KMS-11 (cell line): ENCODE data around the gene RNASET2.

Source experiments
- H2AFZ ChIP-seq: fragments of 200-600 bp; sonication (generic); 2 replicates; pipeline ENCODE4 v1.6.1; 2016; ENCODE audit warnings: antibody characterized with exemption, mixed run types, low read depth
- H3K27ac ChIP-seq: fragments of 200-600 bp; sonication (generic); 2 replicates; pipeline ENCODE4 v1.6.1; 2016; ENCODE audit warnings: mild to moderate bottlenecking, mixed run types
- H3K27me3 ChIP-seq: fragments of 200-600 bp; sonication (generic); 2 replicates; pipeline ENCODE4 v1.6.1; 2017; ENCODE audit warnings: mild to moderate bottlenecking, low read depth, mixed run types, moderate library complexity; ENCODE audit not compliant: insufficient read depth
- H3K36me3 ChIP-seq: fragments of 200-600 bp; sonication (generic); 2 replicates; pipeline ENCODE4 v1.6.1; 2017; ENCODE audit warnings: mild to moderate bottlenecking, mixed run types; ENCODE audit not compliant: insufficient read depth
- H3K4me1 ChIP-seq: fragments of 200-600 bp; sonication (generic); 2 replicates; pipeline ENCODE4 v1.6.1; 2016; ENCODE audit warnings: mild to moderate bottlenecking, low read depth, mixed run types; ENCODE audit not compliant: poor library complexity, severe bottlenecking
- H3K4me2 ChIP-seq: fragments of 200-600 bp; sonication (generic); 2 replicates; pipeline ENCODE4 v1.7.0; 2016; ENCODE audit warnings: mild to moderate bottlenecking, mixed run types
- H3K4me3 ChIP-seq: fragments of 200-600 bp; sonication (generic); IDR thresholded peaks from 2 replicates; pipeline ENCODE4 v1.6.1; 2017; ENCODE audit warnings: low read depth, low read length, mixed read lengths; ENCODE audit not compliant: insufficient read depth
- H3K79me2 ChIP-seq: fragments of 200-600 bp; sonication (generic); 2 replicates; pipeline ENCODE4 v1.6.1; 2016; ENCODE audit warnings: low read depth, mixed run types; ENCODE audit not compliant: insufficient read depth
- H3K9ac ChIP-seq: fragments of 200-600 bp; sonication (generic); 2 replicates; pipeline ENCODE4 v1.6.1; 2016; ENCODE audit warnings: mild to moderate bottlenecking, mixed run types
- H4K20me1 ChIP-seq: fragments of 200-600 bp; sonication (generic); 2 replicates; pipeline ENCODE4 v1.6.1; 2016; ENCODE audit warnings: mild to moderate bottlenecking, mixed run types; ENCODE audit not compliant: insufficient read depth
- TF ChIP-seq, protein P1 (sequence below): fragments of 200-600 bp; sonication (generic); conservative IDR thresholded peaks from 2 replicates; pipeline ENCODE4 v1.6.1; 2017; ENCODE audit warnings: low read depth, mild to moderate bottlenecking, antibody characterized with exemption, low read length, moderate library complexity, mixed read lengths

RNASET2 gene

GRCh38 chr6:166944666-166945256 is 11.6 kb downstream of the RNASET2 start:
- H3K79me2 ChIP-seq: no peaks in the 10 kb centered on the region
- no peaks in the 10 kb centered on the region for H3K36me3 ChIP-seq
- no peak overlapping the region for H3K4me3 ChIP-seq
- H3K9ac ChIP-seq: no peak overlapping the region
- no peak overlapping the region for H3K4me2 ChIP-seq
- no peaks in the 10 kb centered on the region for H3K27me3 ChIP-seq
- H3K4me1 ChIP-seq: peaks cover 11% of the 10 kb centered on the region
- H3K27ac ChIP-seq: no peak overlapping the region
- H2AFZ ChIP-seq: no peak overlapping the region
- H4K20me1 ChIP-seq: no peaks in the 10 kb centered on the region
- TF ChIP-seq, protein P1, sequence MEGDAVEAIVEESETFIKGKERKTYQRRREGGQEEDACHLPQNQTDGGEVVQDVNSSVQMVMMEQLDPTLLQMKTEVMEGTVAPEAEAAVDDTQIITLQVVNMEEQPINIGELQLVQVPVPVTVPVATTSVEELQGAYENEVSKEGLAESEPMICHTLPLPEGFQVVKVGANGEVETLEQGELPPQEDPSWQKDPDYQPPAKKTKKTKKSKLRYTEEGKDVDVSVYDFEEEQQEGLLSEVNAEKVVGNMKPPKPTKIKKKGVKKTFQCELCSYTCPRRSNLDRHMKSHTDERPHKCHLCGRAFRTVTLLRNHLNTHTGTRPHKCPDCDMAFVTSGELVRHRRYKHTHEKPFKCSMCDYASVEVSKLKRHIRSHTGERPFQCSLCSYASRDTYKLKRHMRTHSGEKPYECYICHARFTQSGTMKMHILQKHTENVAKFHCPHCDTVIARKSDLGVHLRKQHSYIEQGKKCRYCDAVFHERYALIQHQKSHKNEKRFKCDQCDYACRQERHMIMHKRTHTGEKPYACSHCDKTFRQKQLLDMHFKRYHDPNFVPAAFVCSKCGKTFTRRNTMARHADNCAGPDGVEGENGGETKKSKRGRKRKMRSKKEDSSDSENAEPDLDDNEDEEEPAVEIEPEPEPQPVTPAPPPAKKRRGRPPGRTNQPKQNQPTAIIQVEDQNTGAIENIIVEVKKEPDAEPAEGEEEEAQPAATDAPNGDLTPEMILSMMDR: no peak

GRCh38 chr6:166942393-166943168 is 13.8 kb downstream of the RNASET2 start:
- TF ChIP-seq, protein P1: no peak
- Histone ChIP-seq H3K27ac (no peak overlapping the region), H3K4me2 (no peak overlapping the region), H3K4me3 (no peak overlapping the region), H3K9ac (no peak overlapping the region), H3K27me3 (no peaks in the 10 kb centered on the region), H4K20me1 (no peaks in the 10 kb centered on the region), H3K36me3 (no peaks in the 10 kb centered on the region), H3K4me1 (no peaks in the 10 kb centered on the region), H2AFZ (no peak overlapping the region), H3K79me2 (no peaks in the 10 kb centered on the region)

DNA sequence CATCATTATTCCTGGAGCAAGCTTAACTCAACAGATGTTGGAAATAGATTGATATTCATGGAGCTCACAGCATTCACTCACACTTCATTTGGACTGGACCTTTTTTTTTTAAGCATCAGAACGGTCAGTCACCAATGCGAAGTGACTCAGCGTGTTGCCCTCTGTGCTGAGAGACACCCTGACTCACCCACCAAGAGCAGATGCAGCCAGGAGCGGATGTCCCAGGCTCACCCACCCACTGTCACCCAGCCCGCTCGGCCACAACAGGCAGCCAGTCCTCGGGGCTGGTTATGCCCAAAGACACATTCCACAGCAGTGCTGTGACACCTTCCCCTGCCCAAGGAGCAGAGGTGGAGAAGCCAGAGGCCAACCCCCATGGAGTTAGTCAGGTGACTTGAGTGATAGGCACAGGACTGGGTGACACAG is 15.7 kb downstream of the RNASET2 start:
- H3K79me2 ChIP-seq: no peaks in the 10 kb centered on the region
- no peaks in the 10 kb centered on the region for H3K4me1 ChIP-seq
- no peaks in the 10 kb centered on the region for H4K20me1 ChIP-seq
- H3K27me3 ChIP-seq: no peaks in the 10 kb centered on the region
- H3K4me2 ChIP-seq: no peak overlapping the region
- TF ChIP-seq, protein P1: no peak
- H2AFZ ChIP-seq: no peak overlapping the region
- H3K4me3 ChIP-seq: no peak overlapping the region
- no peak overlapping the region for H3K9ac ChIP-seq
- H3K27ac ChIP-seq: no peak overlapping the region
- H3K36me3 ChIP-seq: no peaks in the 10 kb centered on the region

- TF ChIP-seq, protein P1: no peak
- no peak overlapping the region for H3K27ac ChIP-seq
These were observed 16.5 kb downstream of the RNASET2 start for GRCh38 chr6:166939894-166940293.

More at GRCh38 chr6:166939894-166940293, 16.5 kb downstream of the RNASET2 start:
- Histone ChIP-seq H3K4me2 (no peak overlapping the region), H4K20me1 (no peaks in the 10 kb centered on the region), H3K36me3 (no peaks in the 10 kb centered on the region), H3K27me3 (no peaks in the 10 kb centered on the region), H3K79me2 (no peaks in the 10 kb centered on the region), H3K4me3 (no peak overlapping the region), H3K9ac (no peak overlapping the region), H3K4me1 (no peaks in the 10 kb centered on the region), H2AFZ (no peak overlapping the region)
